IMR-90 (cell line): ENCODE data around the gene ARHGEF37. TPM values are rescaled to one million over a fixed set of nuclear protein-coding genes. Genes with fewer than 3 reads are reported as not detected.

Experiments
- ATAC-seq: fragments of 200-7000 bp; cut with Tn5 transposase; 2 replicates; pipeline ENCODE4 v1.9.1; 2020; ENCODE audit warnings: low read depth, mild to moderate bottlenecking, moderate library complexity
- BruUV-seq: library from RNA; stranded (reverse); fragments of 400-500 nt; replicated peaks from 2 replicates; lab custom pipeline; 2021; lab: Mats Ljungman, UMichigan
- CTCF ChIA-PET: fragments of 300-600 bp; formaldehyde crosslinking; extraction: SDS; loops from one replicate; lab custom pipeline; 2021; ENCODE audit warnings: antibody characterized with exemption; lab: Yijun Ruan, JAX
- POLR2A ChIA-PET: fragments of 300-600 bp; sonication (Branson Sonifier 250); formaldehyde crosslinking; loops from one replicate; lab custom pipeline; 2022; ENCODE audit warnings: antibody characterized with exemption; ENCODE audit not compliant: unreplicated experiment; lab: Charles Lee
- DNase-seq: peaks from one replicate; pipeline ENCODE4 v3.0.0; 2013
- H2AFZ ChIP-seq: replicated peaks from 2 replicates; pipeline ENCODE3; 2013; ENCODE audit warnings: low read length, mild to moderate bottlenecking; ENCODE audit not compliant: poor library complexity
- H2AK5ac ChIP-seq: 2 replicates; pipeline ENCODE4 v1.6.1; 2013; ENCODE audit warnings: low read depth, low read length, inconsistent platforms
- H2AK9ac ChIP-seq: replicated peaks from 2 replicates; pipeline ENCODE3; 2013; ENCODE audit warnings: mild to moderate bottlenecking, low read depth, low read length, moderate library complexity; ENCODE audit not compliant: poor library complexity
- H2BK120ac ChIP-seq: 2 replicates; pipeline ENCODE4 v1.6.1; 2013; ENCODE audit warnings: low read depth, low read length, inconsistent platforms
- H2BK15ac ChIP-seq: 3 replicates; pipeline ENCODE4 v1.6.1; 2013; ENCODE audit warnings: low read depth, low read length, inconsistent platforms
- H2BK20ac ChIP-seq: 2 replicates; pipeline ENCODE4 v1.6.1; 2013; ENCODE audit warnings: low read depth, mild to moderate bottlenecking, inconsistent platforms, low read length, moderate library complexity
- H2BK5ac ChIP-seq: 2 replicates; pipeline ENCODE4 v1.6.1; 2013; ENCODE audit warnings: mild to moderate bottlenecking, low read depth, low read length, inconsistent platforms; ENCODE audit not compliant: poor library complexity, severe bottlenecking
- H3K14ac ChIP-seq: replicated peaks from 2 replicates; pipeline ENCODE4 v1.6.1; 2013; ENCODE audit warnings: low read depth, low read length, inconsistent platforms
- H3K18ac ChIP-seq: 2 replicates; pipeline ENCODE4 v1.6.1; 2013; ENCODE audit warnings: low read depth, low read length, control low read depth
- H3K23ac ChIP-seq: 2 replicates; pipeline ENCODE4 v1.6.1; 2013; ENCODE audit warnings: low read depth, low read length, inconsistent platforms
- H3K27ac ChIP-seq: 2 replicates; pipeline ENCODE4 v1.5.1; 2013; ENCODE audit warnings: mild to moderate bottlenecking, control low read depth, low read length; ENCODE audit not compliant: insufficient read depth
- H3K27me3 ChIP-seq: 2 replicates; pipeline ENCODE4 v1.6.1; 2013; ENCODE audit warnings: low read length; ENCODE audit not compliant: control insufficient read depth, insufficient read depth
- H3K36me3 ChIP-seq: 2 replicates; pipeline ENCODE4 v1.6.1; 2013; ENCODE audit warnings: low read length, mixed read lengths; ENCODE audit not compliant: control insufficient read depth, insufficient read depth
- H3K4ac ChIP-seq: 2 replicates; pipeline ENCODE4 v1.6.1; 2013; ENCODE audit warnings: low read depth, low read length, inconsistent platforms
- H3K4me1 ChIP-seq: 2 replicates; pipeline ENCODE4 v1.6.1; 2013; ENCODE audit warnings: low read length, mixed read lengths; ENCODE audit not compliant: control insufficient read depth, insufficient read depth
- H3K4me2 ChIP-seq: 2 replicates; pipeline ENCODE4 v1.6.1; 2013; ENCODE audit warnings: low read depth, mild to moderate bottlenecking, control low read depth, low read length, moderate library complexity
- H3K4me3 ChIP-seq: 2 replicates; pipeline ENCODE4 v1.5.1; 2013; ENCODE audit warnings: low read depth, mild to moderate bottlenecking, control low read depth, low read length, moderate library complexity; ENCODE audit not compliant: insufficient read depth
- H3K56ac ChIP-seq: 2 replicates; pipeline ENCODE4 v1.6.1; 2013; ENCODE audit warnings: low read length, inconsistent platforms; ENCODE audit not compliant: insufficient read depth; ENCODE audit errors: extremely low read depth
- H3K79me1 ChIP-seq, 2 experiments: 2 replicates each; pipeline ENCODE4 v1.6.1; 2013; ENCODE audit warnings: low read length in 2 of 2, inconsistent platforms in 1 of 2, low read depth in 1 of 2
- H3K9ac ChIP-seq: 2 replicates; pipeline ENCODE4 v1.6.1; 2013; ENCODE audit warnings: low read depth, low read length, control low read depth
- H3K9me1 ChIP-seq: 2 replicates; pipeline ENCODE4 v1.6.1; 2013; ENCODE audit warnings: low read length, inconsistent platforms; ENCODE audit not compliant: insufficient read depth
- H3K9me3 ChIP-seq: 2 replicates; pipeline ENCODE4 v1.6.1; 2013; ENCODE audit warnings: low read length; ENCODE audit not compliant: control insufficient read depth, insufficient read depth
- H4K20me1 ChIP-seq: 2 replicates; pipeline ENCODE4 v1.6.1; 2013; ENCODE audit warnings: low read length, inconsistent platforms; ENCODE audit not compliant: insufficient read depth
- H4K5ac ChIP-seq: 2 replicates; pipeline ENCODE4 v1.6.1; 2013; ENCODE audit warnings: mild to moderate bottlenecking, low read depth, low read length, control low read depth
- H4K8ac ChIP-seq, 2 experiments: 2 replicates each; pipeline ENCODE4 v1.6.1; 2013; ENCODE audit warnings: low read depth in 2 of 2, low read length in 2 of 2, control low read depth in 1 of 2, inconsistent platforms in 1 of 2
- H4K91ac ChIP-seq: 2 replicates; pipeline ENCODE4 v1.6.1; 2013; ENCODE audit warnings: low read depth, low read length, inconsistent platforms; ENCODE audit not compliant: insufficient read depth
- BHLHE40 ChIP-seq: fragments of 150-350 bp; IDR thresholded peaks from 2 replicates; pipeline ENCODE4 v1.6.1; 2016; ENCODE audit warnings: mild to moderate bottlenecking, low read depth, low read length
- CEBPB ChIP-seq: IDR thresholded peaks from 2 replicates; pipeline ENCODE4 v1.6.1; 2012; ENCODE audit warnings: low read depth, low read length, improper control_type of control experiment
- MXI1 ChIP-seq: IDR thresholded peaks from 2 replicates; pipeline ENCODE4 v1.6.1; 2012; ENCODE audit warnings: low read depth, mild to moderate bottlenecking, low read length, moderate library complexity, borderline replicate concordance
- NFE2L2 ChIP-seq: fragments of 150-350 bp; IDR thresholded peaks from 2 replicates; pipeline ENCODE4 v1.6.1; 2016; ENCODE audit warnings: low read depth, mild to moderate bottlenecking, low read length
- POLR2A ChIP-seq: IDR thresholded peaks from 2 replicates; pipeline ENCODE4 v1.6.1; 2012; ENCODE audit warnings: mild to moderate bottlenecking, low read depth, low read length
- RFX5 ChIP-seq: IDR thresholded peaks from 2 replicates; pipeline ENCODE4 v1.8.0; 2012; ENCODE audit warnings: low read depth, mild to moderate bottlenecking, low read length, moderate library complexity
- SMC3 ChIP-seq: fragments of 150-350 bp; IDR thresholded peaks from 2 replicates; pipeline ENCODE4 v1.6.1; 2016; ENCODE audit warnings: low read depth, mild to moderate bottlenecking, antibody characterized with exemption, low read length, moderate library complexity
- WGBS, 2 experiments: methylation state at CpG; one replicate each; pipeline versions ENCODE4 v1.1.5 to v1.1.7; 2013; ENCODE audit warnings: missing lambda C conversion rate in 2 of 2; ENCODE audit not compliant: insufficient read length in 1 of 2; ENCODE audit errors: extremely low coverage in 2 of 2; 5-methylcytosine and 5-hydroxymethylcytosine counted together
- dilution Hi-C: fragments of 300-500 bp; cut with HindIII; formaldehyde crosslinking; loops from one replicate; pipeline ENCODE4 v1.14.3; 2018; ENCODE audit warnings: low sequenced_read_pairs; ENCODE audit not compliant: unreplicated experiment
- in situ Hi-C: fragments of 300-500 bp; cut with MboI; formaldehyde crosslinking; loops from 3 replicates; pipeline ENCODE4 v1.14.3; 2019; ENCODE audit warnings: low sequenced_read_pairs, inconsistent platforms, mixed read lengths
- intact Hi-C: fragments of 100-400 bp; cut with micrococcal nuclease; formaldehyde crosslinking; loops from 2 replicates; pipeline ENCODE4 v1.10.0; 2022
- polyA plus RNA-seq, 3 experiments: library from polyadenylated mRNA; depleted of rRNA; stranded (reverse); fragments of >200 nt; gene quantifications; 2 replicates each; pipeline ENCODE4 v1.2.3, GENCODE V29; 2012; ENCODE audit warnings: low replicate concordance in 1 of 3
- total RNA-seq: library from RNA; depleted of rRNA; stranded (reverse); fragments of >200 nt; gene quantifications from 2 replicates; pipeline ENCODE4 v1.2.3, GENCODE V29; 2012
- TF ChIP-seq, protein P1 (sequence below): conservative IDR thresholded peaks from 2 replicates; pipeline ENCODE4 v1.5.1; 2012; ENCODE audit warnings: mild to moderate bottlenecking, low read depth, low read length, improper control_type of control experiment
- TF ChIP-seq, protein P2 (sequence below): fragments of 150-350 bp; IDR thresholded peaks from 2 replicates; pipeline ENCODE4 v1.6.1; 2016; ENCODE audit warnings: low read depth, mild to moderate bottlenecking, low read length, moderate library complexity, borderline replicate concordance
- TF ChIP-seq, protein P3 (sequence below): fragments of 150-350 bp; IDR thresholded peaks from 2 replicates; pipeline ENCODE4 v1.6.1; 2017; ENCODE audit warnings: mild to moderate bottlenecking, antibody characterized with exemption, low read length, low read depth

Gene ARHGEF37
- total and polyA plus RNA-seq, 2 of the 4 experiments (the other 2 are of a cell fraction) = 0.39 to 0.54 TPM

DNA sequence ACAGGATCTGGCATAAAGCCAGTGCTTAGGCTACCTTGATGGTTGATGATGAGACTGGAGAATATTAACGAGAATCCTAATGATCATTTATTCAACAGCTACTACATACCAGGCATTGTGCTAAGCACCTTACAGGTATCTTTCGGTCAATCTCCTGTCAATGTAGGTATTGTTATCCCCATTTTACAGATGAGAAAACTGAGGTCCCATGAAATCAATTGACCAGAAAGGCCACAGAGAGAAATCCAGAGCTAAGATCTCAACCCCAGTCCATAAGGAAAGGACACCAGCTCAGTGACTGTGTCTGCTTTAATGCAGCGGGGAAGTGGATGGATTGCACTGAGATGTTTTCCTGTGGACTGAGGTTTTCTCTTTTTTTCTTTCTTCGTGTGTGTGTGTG, 63.3 kb downstream of the ARHGEF37 start:
- intact Hi-C loops (no loop called here), in situ Hi-C loops (loop anchor here (25.0 kb wide), 2 partner anchors 568 to 793 kb away; partner anchors contain the start of gene RPS14), dilution Hi-C loops (no loop called here)
- no peak overlapping the region for H3K23ac ChIP-seq
- H3K18ac ChIP-seq = no peak overlapping the region
- H4K5ac ChIP-seq = no peak overlapping the region
- no peak overlapping the region for H2AK9ac ChIP-seq
- BruUV-seq = no TSS peak
- no peaks in the 10 kb centered on the region for H3K36me3 ChIP-seq
- no peak overlapping the region for H2AFZ ChIP-seq
- H2BK15ac ChIP-seq = no peak overlapping the region
- no peaks in the 10 kb centered on the region for H4K20me1 ChIP-seq
- H3K27ac ChIP-seq = no peak overlapping the region
- H2BK5ac ChIP-seq = no peak overlapping the region
- CTCF ChIA-PET = interaction anchor here (1.6 to 2.0 kb wide), 2 partner anchors 22 to 189 kb away, joined by 3 to 4 read pairs; no protein-coding TSS in a partner anchor
- no peaks in the 10 kb centered on the region for H3K4me1 ChIP-seq
- H3K9me1 ChIP-seq = no peaks in the 10 kb centered on the region
- no peak overlapping the region for H3K4me2 ChIP-seq
- H3K27me3 ChIP-seq = peaks cover 44% of the 10 kb centered on the region
- no peak overlapping the region for H3K9ac ChIP-seq
- no peak overlapping the region for H2BK120ac ChIP-seq
- TF ChIP-seq MXI1 = no peak
- TF ChIP-seq SMC3 = no peak
- no peak for TF ChIP-seq RFX5
- no peak for TF ChIP-seq NFE2L2
- no peak for TF ChIP-seq BHLHE40
- no peak for TF ChIP-seq POLR2A
- TF ChIP-seq, protein P1, sequence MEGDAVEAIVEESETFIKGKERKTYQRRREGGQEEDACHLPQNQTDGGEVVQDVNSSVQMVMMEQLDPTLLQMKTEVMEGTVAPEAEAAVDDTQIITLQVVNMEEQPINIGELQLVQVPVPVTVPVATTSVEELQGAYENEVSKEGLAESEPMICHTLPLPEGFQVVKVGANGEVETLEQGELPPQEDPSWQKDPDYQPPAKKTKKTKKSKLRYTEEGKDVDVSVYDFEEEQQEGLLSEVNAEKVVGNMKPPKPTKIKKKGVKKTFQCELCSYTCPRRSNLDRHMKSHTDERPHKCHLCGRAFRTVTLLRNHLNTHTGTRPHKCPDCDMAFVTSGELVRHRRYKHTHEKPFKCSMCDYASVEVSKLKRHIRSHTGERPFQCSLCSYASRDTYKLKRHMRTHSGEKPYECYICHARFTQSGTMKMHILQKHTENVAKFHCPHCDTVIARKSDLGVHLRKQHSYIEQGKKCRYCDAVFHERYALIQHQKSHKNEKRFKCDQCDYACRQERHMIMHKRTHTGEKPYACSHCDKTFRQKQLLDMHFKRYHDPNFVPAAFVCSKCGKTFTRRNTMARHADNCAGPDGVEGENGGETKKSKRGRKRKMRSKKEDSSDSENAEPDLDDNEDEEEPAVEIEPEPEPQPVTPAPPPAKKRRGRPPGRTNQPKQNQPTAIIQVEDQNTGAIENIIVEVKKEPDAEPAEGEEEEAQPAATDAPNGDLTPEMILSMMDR = no peak
- TF ChIP-seq, protein P2, sequence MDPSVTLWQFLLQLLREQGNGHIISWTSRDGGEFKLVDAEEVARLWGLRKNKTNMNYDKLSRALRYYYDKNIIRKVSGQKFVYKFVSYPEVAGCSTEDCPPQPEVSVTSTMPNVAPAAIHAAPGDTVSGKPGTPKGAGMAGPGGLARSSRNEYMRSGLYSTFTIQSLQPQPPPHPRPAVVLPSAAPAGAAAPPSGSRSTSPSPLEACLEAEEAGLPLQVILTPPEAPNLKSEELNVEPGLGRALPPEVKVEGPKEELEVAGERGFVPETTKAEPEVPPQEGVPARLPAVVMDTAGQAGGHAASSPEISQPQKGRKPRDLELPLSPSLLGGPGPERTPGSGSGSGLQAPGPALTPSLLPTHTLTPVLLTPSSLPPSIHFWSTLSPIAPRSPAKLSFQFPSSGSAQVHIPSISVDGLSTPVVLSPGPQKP = no peak
- TF ChIP-seq, protein P3, sequence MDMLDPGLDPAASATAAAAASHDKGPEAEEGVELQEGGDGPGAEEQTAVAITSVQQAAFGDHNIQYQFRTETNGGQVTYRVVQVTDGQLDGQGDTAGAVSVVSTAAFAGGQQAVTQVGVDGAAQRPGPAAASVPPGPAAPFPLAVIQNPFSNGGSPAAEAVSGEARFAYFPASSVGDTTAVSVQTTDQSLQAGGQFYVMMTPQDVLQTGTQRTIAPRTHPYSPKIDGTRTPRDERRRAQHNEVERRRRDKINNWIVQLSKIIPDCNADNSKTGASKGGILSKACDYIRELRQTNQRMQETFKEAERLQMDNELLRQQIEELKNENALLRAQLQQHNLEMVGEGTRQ = no peak
- no peak for TF ChIP-seq CEBPB
- H3K56ac ChIP-seq = no peak overlapping the region
- no peak overlapping the region for H3K4ac ChIP-seq
- POLR2A ChIA-PET = no interaction called here
- no peak overlapping the region for H2BK20ac ChIP-seq
- no peak overlapping the region for H4K8ac ChIP-seq
- H4K91ac ChIP-seq = no peak overlapping the region
- no peak for ATAC-seq
- H3K9me3 ChIP-seq = no peaks in the 10 kb centered on the region
- H3K4me3 ChIP-seq = no peak overlapping the region
- WGBS, 2 experiments = no CpG with 5 or more reads among the region's 4 CpGs
- no peak overlapping the region for H2AK5ac ChIP-seq
- DNase-seq = no peak
- no peak overlapping the region for H3K14ac ChIP-seq
- H3K79me1 ChIP-seq = no peaks in the 10 kb centered on the region
